Trophoblast cell (in vitro differentiated cells and primary cell): ENCODE measurements around the gene TENM4.

Experiments used
- DNase-seq, 2 donors: peaks; one replicate each; pipeline ENCODE4 v3.0.0-alpha.2; 2016
- H2AFZ ChIP-seq: 2 replicates; pipeline ENCODE4 v1.6.1; 2013; ENCODE audit warnings: low read length, moderate library complexity, mild to moderate bottlenecking; ENCODE audit not compliant: insufficient read depth, poor library complexity
- H2AK5ac ChIP-seq: 2 replicates; pipeline ENCODE4 v1.6.1; 2013; ENCODE audit warnings: mild to moderate bottlenecking, low read length
- H2BK120ac ChIP-seq: 2 replicates; pipeline ENCODE4 v1.6.1; 2013; ENCODE audit warnings: low read length, mild to moderate bottlenecking, moderate library complexity; ENCODE audit not compliant: insufficient read depth, poor library complexity
- H2BK12ac ChIP-seq: 2 replicates; pipeline ENCODE4 v1.6.1; 2013; ENCODE audit warnings: mild to moderate bottlenecking, low read length, moderate library complexity
- H2BK5ac ChIP-seq: 2 replicates; pipeline ENCODE4 v1.6.1; 2013; ENCODE audit warnings: low read length, low read depth, moderate library complexity, mild to moderate bottlenecking; ENCODE audit not compliant: poor library complexity
- H3K14ac ChIP-seq: 2 replicates; pipeline ENCODE4 v1.6.1; 2013; ENCODE audit warnings: mild to moderate bottlenecking, low read length
- H3K18ac ChIP-seq: 2 replicates; pipeline ENCODE4 v1.6.1; 2013; ENCODE audit warnings: mild to moderate bottlenecking, low read length
- H3K23ac ChIP-seq: 2 replicates; pipeline ENCODE4 v1.6.1; 2013; ENCODE audit warnings: low read length
- H3K27ac ChIP-seq: 2 replicates; pipeline ENCODE4 v1.5.1; 2013; ENCODE audit warnings: low read depth, mild to moderate bottlenecking, inconsistent platforms, low read length, moderate library complexity
- H3K27me3 ChIP-seq: 2 replicates; pipeline ENCODE4 v1.6.1; 2013; ENCODE audit warnings: inconsistent platforms, mild to moderate bottlenecking, low read length, moderate library complexity; ENCODE audit not compliant: insufficient read depth
- H3K36me3 ChIP-seq, 2 experiments: 1 replicate in 1 of 2; 2 replicates in 1 of 2; pipeline ENCODE4 v1.6.1; 2013; ENCODE audit warnings: low read length in 2 of 2, mild to moderate bottlenecking in 2 of 2, moderate library complexity in 1 of 2; ENCODE audit not compliant: insufficient read depth in 2 of 2, control insufficient read depth in 1 of 2
- H3K4ac ChIP-seq: 2 replicates; pipeline ENCODE4 v1.6.1; 2013; ENCODE audit warnings: low read depth, mild to moderate bottlenecking, low read length, moderate library complexity
- H3K4me1 ChIP-seq, 2 experiments: 1 replicate in 1 of 2; 2 replicates in 1 of 2; pipeline ENCODE4 v1.6.1; 2013; ENCODE audit warnings: low read length in 2 of 2, mild to moderate bottlenecking in 2 of 2, moderate library complexity in 1 of 2; ENCODE audit not compliant: insufficient read depth in 2 of 2, control insufficient read depth in 1 of 2
- H3K4me2 ChIP-seq: 2 replicates; pipeline ENCODE4 v1.6.1; 2013; ENCODE audit warnings: inconsistent platforms, mild to moderate bottlenecking, low read length, moderate library complexity
- H3K4me3 ChIP-seq: 2 replicates; pipeline ENCODE4 v1.5.1; 2013; ENCODE audit warnings: mild to moderate bottlenecking, low read depth, low read length, inconsistent platforms
- H3K79me1 ChIP-seq: one replicate; pipeline ENCODE4 v1.6.1; 2013; ENCODE audit warnings: low read length
- H3K79me2 ChIP-seq: 2 replicates; pipeline ENCODE4 v1.6.1; 2013; ENCODE audit warnings: low read length, mild to moderate bottlenecking; ENCODE audit not compliant: control insufficient read depth, insufficient read depth, poor library complexity
- H3K9ac ChIP-seq: 2 replicates; pipeline ENCODE4 v1.6.1; 2013; ENCODE audit warnings: mild to moderate bottlenecking, low read length
- H3K9me3 ChIP-seq: 2 replicates; pipeline ENCODE4 v1.6.1; 2013; ENCODE audit warnings: low read depth, mild to moderate bottlenecking, control low read depth, inconsistent platforms, low read length; ENCODE audit not compliant: insufficient read depth
- H4K12ac ChIP-seq: 2 replicates; pipeline ENCODE4 v1.6.1; 2013; ENCODE audit warnings: low read depth, mild to moderate bottlenecking, low read length, moderate library complexity
- H4K8ac ChIP-seq: 2 replicates; pipeline ENCODE4 v1.6.1; 2013; ENCODE audit warnings: low read depth, mild to moderate bottlenecking, low read length, moderate library complexity
- H4K91ac ChIP-seq: one replicate; pipeline ENCODE4 v1.6.1; 2013; ENCODE audit warnings: low read depth, mild to moderate bottlenecking, low read length, moderate library complexity
- WGBS: extraction: QIAGEN DNeasy Blood & Tissue Kit; methylation state at CpG from one replicate; pipeline ENCODE4 v1.1.7; 2013; ENCODE audit warnings: missing lambda C conversion rate; ENCODE audit not compliant: insufficient read length, insufficient coverage; ENCODE audit errors: extremely low coverage; 5-methylcytosine and 5-hydroxymethylcytosine counted together

TENM4 gene

GRCh38 chr11:79467761-79468160 lies 26.9 kb upstream of the TENM4 start:
- H3K14ac ChIP-seq = no peak overlapping the region
- H3K36me3 ChIP-seq = no peaks in the 10 kb centered on the region
- no peak overlapping the region for H2BK120ac ChIP-seq
- H2AK5ac ChIP-seq = no peak overlapping the region
- no peak overlapping the region for H3K4me2 ChIP-seq
- H3K27ac ChIP-seq = no peak overlapping the region
- H3K9me3 ChIP-seq = no peaks in the 10 kb centered on the region
- no peaks in the 10 kb centered on the region for H3K79me2 ChIP-seq
- peaks cover 6 to 10% of the 10 kb centered on the region in 2 experiments for H3K4me1 ChIP-seq
- H4K12ac ChIP-seq = no peak overlapping the region
- H3K79me1 ChIP-seq = no peaks in the 10 kb centered on the region
- no peak overlapping the region for H3K23ac ChIP-seq
- DNase-seq = no peak
- H2BK5ac ChIP-seq = no peak overlapping the region
- no peak overlapping the region for H3K9ac ChIP-seq
- no peak overlapping the region for H2AFZ ChIP-seq
- no peak overlapping the region for H3K4ac ChIP-seq
- no peak overlapping the region for H2BK12ac ChIP-seq
- H3K27me3 ChIP-seq = no peaks in the 10 kb centered on the region
- no peak overlapping the region for H4K91ac ChIP-seq
- H4K8ac ChIP-seq = no peak overlapping the region
- H3K18ac ChIP-seq = no peak overlapping the region
- no CpG with 5 or more reads among the region's 2 CpGs for WGBS
- no peak overlapping the region for H3K4me3 ChIP-seq

DNA sequence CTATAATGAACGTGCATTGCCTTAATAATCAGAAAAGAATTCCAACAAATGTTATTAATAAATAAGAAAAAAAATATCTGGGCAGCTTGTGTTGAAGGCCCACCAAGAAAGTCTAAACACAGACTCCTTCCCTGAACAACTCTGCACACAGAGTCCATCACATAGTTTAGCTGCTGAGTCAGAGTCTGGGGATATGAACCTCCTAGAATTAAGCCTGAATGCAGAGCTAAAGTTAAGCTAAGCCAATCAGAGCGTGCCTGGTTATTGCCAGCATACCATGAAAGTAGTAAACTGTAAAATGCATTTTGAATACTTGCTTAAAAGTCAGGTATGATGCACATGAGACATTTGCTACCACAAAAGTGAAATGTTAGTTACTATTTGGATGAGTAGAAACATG lies 25.6 kb upstream of the TENM4 start:
- WGBS = no CpG with 5 or more reads among the region's 2 CpGs
- Histone ChIP-seq H2BK12ac (no peak overlapping the region), H3K79me1 (no peaks in the 10 kb centered on the region), H3K36me3 (no peaks in the 10 kb centered on the region), H4K12ac (no peak overlapping the region), H3K4ac (no peak overlapping the region), H2BK120ac (no peak overlapping the region), H3K27ac (no peak overlapping the region), H2AK5ac (no peak overlapping the region), H3K9me3 (no peaks in the 10 kb centered on the region), H3K27me3 (no peaks in the 10 kb centered on the region), H3K23ac (no peak overlapping the region), H3K79me2 (no peaks in the 10 kb centered on the region), H3K4me2 (no peak overlapping the region), H3K14ac (no peak overlapping the region), H3K18ac (no peak overlapping the region), H3K9ac (no peak overlapping the region), H2AFZ (no peak overlapping the region), H4K8ac (no peak overlapping the region), H2BK5ac (no peak overlapping the region), H3K4me1 (peaks cover under 1 to 7% of the 10 kb centered on the region in 2 experiments), H4K91ac (no peak overlapping the region), H3K4me3 (no peak overlapping the region)
- DNase-seq = no peak

DNA sequence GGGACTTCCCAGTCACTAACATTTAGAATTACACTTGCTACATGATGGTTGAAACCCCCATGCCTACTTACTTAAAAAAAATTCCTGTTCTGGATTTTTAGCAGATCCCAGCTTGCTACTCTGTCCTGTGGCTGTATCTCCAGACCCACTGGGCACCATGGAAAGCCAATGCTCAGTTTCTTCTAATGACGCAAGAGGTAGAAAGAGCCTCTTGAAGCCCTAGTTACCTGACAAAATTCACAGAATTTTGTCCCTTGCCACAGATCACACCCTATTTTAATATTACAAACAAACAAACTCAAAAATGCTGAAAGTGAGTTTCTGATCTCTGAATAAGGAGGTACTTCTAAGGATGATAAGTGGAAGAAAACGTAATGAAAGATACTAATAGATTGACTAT lies 24.3 kb upstream of the TENM4 start:
- Histone ChIP-seq H4K8ac (no peak overlapping the region), H3K27me3 (no peaks in the 10 kb centered on the region), H4K12ac (no peak overlapping the region), H3K4me2 (no peak overlapping the region), H3K9ac (no peak overlapping the region), H3K27ac (no peak overlapping the region), H2BK5ac (no peak overlapping the region), H2BK120ac (no peak overlapping the region), H3K14ac (no peak overlapping the region), H3K36me3 (no peaks in the 10 kb centered on the region), H3K23ac (no peak overlapping the region), H4K91ac (no peak overlapping the region), H3K79me1 (no peaks in the 10 kb centered on the region), H2AK5ac (no peak overlapping the region), H3K9me3 (no peaks in the 10 kb centered on the region), H3K4me1 (no peaks in the 10 kb centered on the region), H3K18ac (no peak overlapping the region), H3K4me3 (no peak overlapping the region), H3K4ac (no peak overlapping the region), H2AFZ (no peak overlapping the region), H3K79me2 (no peaks in the 10 kb centered on the region), H2BK12ac (no peak overlapping the region)
- no peak for DNase-seq
- no CpG with 5 or more reads among the region's 2 CpGs for WGBS

GRCh38 chr11:79461666-79462645 lies 21.1 kb upstream of the TENM4 start:
- no peak overlapping the region for H3K27ac ChIP-seq
- no peaks in the 10 kb centered on the region for H3K27me3 ChIP-seq
- H3K9me3 ChIP-seq = no peaks in the 10 kb centered on the region
- no peak overlapping the region for H3K9ac ChIP-seq
- H2BK12ac ChIP-seq = no peak overlapping the region
- H3K4me1 ChIP-seq = no peaks in the 10 kb centered on the region
- no peak overlapping the region for H2AK5ac ChIP-seq
- no peak overlapping the region for H3K23ac ChIP-seq
- no peak overlapping the region for H3K14ac ChIP-seq
- no peaks in the 10 kb centered on the region for H3K36me3 ChIP-seq
- H2BK120ac ChIP-seq = no peak overlapping the region
- no peak overlapping the region for H3K4me3 ChIP-seq
- H4K12ac ChIP-seq = no peak overlapping the region
- no peak overlapping the region for H2BK5ac ChIP-seq
- H3K4ac ChIP-seq = no peak overlapping the region
- no peak overlapping the region for H4K91ac ChIP-seq
- H4K8ac ChIP-seq = no peak overlapping the region
- H3K79me1 ChIP-seq = no peaks in the 10 kb centered on the region
- no peak overlapping the region for H3K18ac ChIP-seq
- no peak overlapping the region for H2AFZ ChIP-seq
- WGBS = 100% methylated on average over 1 of the region's 7 CpGs
- no peak for DNase-seq
- H3K4me2 ChIP-seq = no peak overlapping the region
- no peaks in the 10 kb centered on the region for H3K79me2 ChIP-seq
